HL-60/S4 treated with phorbol 12-myristate 13-acetate at 8.2 ng/mL for 4 days and 3 days (cell line): ENCODE results near the gene MAP3K2.
"Not testable (repeated sequence)": the region's sequence is repeated elsewhere in the genome, so short reads cannot be mapped to it uniquely, and the experiment has no call there.

Experiments used
- in situ Hi-C: fragments of 300-500 bp; cut with MboI; formaldehyde crosslinking; loops from 2 replicates; pipeline ENCODE4 v1.15.0; 2022; ENCODE audit warnings: low sequenced_read_pairs

The MAP3K2 gene

GRCh38 chr2:127353873-127354676, 33.7 kb downstream of the MAP3K2 start:
- in situ Hi-C loops, result not testable (repeated sequence)

GRCh38 chr2:127353223-127353622, 34.6 kb downstream of the MAP3K2 start:
- in situ Hi-C loops, result not testable (repeated sequence)

GRCh38 chr2:127351603-127352002, 36.2 kb downstream of the MAP3K2 start:
- in situ Hi-C loops, result no loop called here

- in situ Hi-C loops, result no loop called here
Measured at GRCh38 chr2:127348426-127349000, 39.3 kb downstream of the MAP3K2 start.

GRCh38 chr2:127347734-127348392, 39.9 kb downstream of the MAP3K2 start:
- in situ Hi-C loops, result no loop called here

GRCh38 chr2:127347015-127347414, 40.8 kb downstream of the MAP3K2 start:
- in situ Hi-C loops, result no loop called here

GRCh38 chr2:127343277-127343676, 44.5 kb downstream of the MAP3K2 start:
- in situ Hi-C loops, result no loop called here

GRCh38 chr2:127342101-127342500, 45.7 kb downstream of the MAP3K2 start:
- in situ Hi-C loops, result no loop called here

- in situ Hi-C loops, result no loop called here
Measured at GRCh38 chr2:127332335-127332734, 55.4 kb downstream of the MAP3K2 start.

GRCh38 chr2:127330753-127331152, 57.0 kb downstream of the MAP3K2 start:
- in situ Hi-C loops, result no loop called here

GRCh38 chr2:127326289-127326945, 61.4 kb downstream of the MAP3K2 start:
- in situ Hi-C loops, result no loop called here

- in situ Hi-C loops, result no loop called here
Measured at GRCh38 chr2:127324635-127325034, 63.1 kb downstream of the MAP3K2 start.

- in situ Hi-C loops, result no loop called here
Measured at GRCh38 chr2:127321303-127321702, 66.5 kb downstream of the MAP3K2 start.

- in situ Hi-C loops, result no loop called here
Measured at GRCh38 chr2:127320586-127321275, 67.0 kb downstream of the MAP3K2 start.

GRCh38 chr2:127320067-127320466, 67.7 kb downstream of the MAP3K2 start:
- in situ Hi-C loops, result no loop called here

GRCh38 chr2:127314193-127314988, 73.4 kb downstream of the MAP3K2 start:
- in situ Hi-C loops, result no loop called here

- in situ Hi-C loops, result no loop called here
Measured at GRCh38 chr2:127313406-127313805, 74.4 kb downstream of the MAP3K2 start.

- in situ Hi-C loops, result no loop called here
Measured at GRCh38 chr2:127310980-127311379, 76.8 kb downstream of the MAP3K2 start.

- in situ Hi-C loops, result no loop called here
Measured at GRCh38 chr2:127309468-127309867, 78.3 kb downstream of the MAP3K2 start.

GRCh38 chr2:127308586-127309138, 79.1 kb downstream of the MAP3K2 start:
- in situ Hi-C loops, result no loop called here
